ENCODE data around the gene ACSF3.

ACSF3 gene

DNA sequence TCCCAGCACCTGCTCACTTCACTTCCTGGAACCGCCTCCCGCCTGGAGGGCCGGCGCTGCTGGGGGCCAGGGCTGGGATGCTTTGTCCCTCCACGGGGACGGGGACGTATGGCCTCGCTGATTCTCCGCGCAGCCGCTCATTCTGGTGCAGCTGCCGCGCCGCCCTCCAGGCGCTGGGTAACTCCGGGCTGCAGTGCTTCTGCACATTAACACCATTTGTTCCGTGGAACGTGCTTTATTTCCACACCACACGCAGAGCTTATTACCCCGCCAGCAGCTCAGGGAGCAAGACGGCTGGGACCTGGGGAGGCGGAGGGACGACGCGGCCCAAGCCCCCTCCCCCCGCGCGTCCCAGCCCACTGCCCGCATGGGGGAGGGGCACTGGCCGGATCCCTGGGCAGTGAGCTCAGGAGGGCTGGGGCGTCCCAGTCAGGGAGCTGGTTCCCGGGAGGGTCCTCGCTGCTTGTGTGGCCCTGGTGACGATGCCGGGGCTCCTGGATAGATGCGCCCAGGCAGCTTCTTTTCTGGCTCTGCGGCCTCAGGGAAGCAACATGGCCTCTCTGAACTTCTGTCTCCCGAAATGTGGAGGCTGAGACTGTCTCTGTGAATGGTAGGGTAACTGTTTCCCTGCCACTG lies 45.4 kb upstream of the ACSF3 start:
- no peak overlapping the region for H3K4me3 ChIP-seq (ENCODE audit: low read depth, low read length)
- DNase-seq (ENCODE audit: low read depth): no peak
- TF ChIP-seq, protein P1, sequence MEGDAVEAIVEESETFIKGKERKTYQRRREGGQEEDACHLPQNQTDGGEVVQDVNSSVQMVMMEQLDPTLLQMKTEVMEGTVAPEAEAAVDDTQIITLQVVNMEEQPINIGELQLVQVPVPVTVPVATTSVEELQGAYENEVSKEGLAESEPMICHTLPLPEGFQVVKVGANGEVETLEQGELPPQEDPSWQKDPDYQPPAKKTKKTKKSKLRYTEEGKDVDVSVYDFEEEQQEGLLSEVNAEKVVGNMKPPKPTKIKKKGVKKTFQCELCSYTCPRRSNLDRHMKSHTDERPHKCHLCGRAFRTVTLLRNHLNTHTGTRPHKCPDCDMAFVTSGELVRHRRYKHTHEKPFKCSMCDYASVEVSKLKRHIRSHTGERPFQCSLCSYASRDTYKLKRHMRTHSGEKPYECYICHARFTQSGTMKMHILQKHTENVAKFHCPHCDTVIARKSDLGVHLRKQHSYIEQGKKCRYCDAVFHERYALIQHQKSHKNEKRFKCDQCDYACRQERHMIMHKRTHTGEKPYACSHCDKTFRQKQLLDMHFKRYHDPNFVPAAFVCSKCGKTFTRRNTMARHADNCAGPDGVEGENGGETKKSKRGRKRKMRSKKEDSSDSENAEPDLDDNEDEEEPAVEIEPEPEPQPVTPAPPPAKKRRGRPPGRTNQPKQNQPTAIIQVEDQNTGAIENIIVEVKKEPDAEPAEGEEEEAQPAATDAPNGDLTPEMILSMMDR (conservative IDR thresholded peaks at IDR 0.05; ENCODE audit: low read depth, low read length): no peak

DNA sequence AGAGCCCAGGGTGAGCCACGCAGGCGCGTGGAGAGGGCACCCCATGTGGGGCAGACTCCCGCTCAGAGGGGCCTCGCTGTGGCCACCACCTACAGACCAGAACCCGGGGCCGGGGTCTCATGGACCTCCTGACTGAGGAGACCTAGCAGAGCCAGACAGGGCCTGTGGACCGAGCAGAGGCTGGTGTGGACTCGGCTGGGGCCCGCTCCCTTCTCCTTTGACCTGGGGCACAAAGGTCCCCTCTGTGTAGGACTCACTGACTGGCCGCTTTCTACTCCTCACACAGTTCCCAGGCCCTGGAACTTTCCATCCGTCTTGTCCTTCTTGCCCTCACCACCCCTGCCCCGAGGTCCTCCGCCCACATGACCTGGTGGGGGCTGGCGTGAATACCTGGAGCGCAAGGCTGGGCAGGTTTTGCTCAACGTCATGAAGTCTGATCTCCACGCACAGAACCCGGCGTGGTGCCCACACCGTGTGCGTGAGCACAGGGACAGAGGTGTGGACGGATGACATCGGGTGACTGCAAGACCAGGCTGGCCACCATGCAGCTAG lies 44.7 kb upstream of the ACSF3 start:
- TF ChIP-seq, protein P1 (conservative IDR thresholded peaks at IDR 0.05; ENCODE audit: low read depth, low read length): no peak
- DNase-seq (ENCODE audit: low read depth): no peak
- H3K4me3 ChIP-seq (ENCODE audit: low read depth, low read length): no peak overlapping the region

DNA sequence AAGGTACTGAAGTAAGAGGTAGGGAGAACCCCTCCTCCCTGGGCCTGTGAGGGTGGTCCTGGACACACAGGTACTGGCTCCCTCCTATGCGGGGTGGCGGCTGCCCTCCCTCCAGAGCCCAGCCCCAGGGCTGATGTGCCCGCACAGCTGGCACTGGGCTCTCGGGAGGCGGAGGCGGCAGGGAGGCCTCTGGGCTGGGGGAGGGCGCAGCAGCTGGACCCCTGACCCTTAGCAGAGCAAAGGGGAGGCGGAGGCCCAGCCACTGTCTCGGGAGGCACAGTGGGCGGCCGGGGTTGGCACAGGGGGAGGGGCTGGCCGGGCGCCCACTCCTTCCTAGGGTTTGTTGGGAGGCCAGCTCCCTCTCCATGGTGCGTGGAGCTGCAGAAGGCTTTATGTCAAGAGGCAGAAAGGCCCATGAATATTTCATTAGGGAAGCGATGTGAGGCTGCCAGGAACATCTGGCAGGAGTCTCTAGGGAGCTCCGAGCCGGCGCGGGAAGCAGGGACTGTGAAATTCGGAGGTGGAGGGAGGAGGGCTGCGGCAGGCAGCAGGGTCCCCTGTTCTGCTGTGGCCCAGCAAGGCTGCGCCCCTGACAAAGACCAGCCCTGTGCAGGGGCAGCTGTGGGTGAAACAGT lies 44.1 kb upstream of the ACSF3 start:
- DNase-seq (ENCODE audit: low read depth): peak; percentile 3
- no peak overlapping the region for H3K4me3 ChIP-seq (ENCODE audit: low read depth, low read length)
- TF ChIP-seq, protein P1 (conservative IDR thresholded peaks at IDR 0.05; ENCODE audit: low read depth, low read length): no peak

DNA sequence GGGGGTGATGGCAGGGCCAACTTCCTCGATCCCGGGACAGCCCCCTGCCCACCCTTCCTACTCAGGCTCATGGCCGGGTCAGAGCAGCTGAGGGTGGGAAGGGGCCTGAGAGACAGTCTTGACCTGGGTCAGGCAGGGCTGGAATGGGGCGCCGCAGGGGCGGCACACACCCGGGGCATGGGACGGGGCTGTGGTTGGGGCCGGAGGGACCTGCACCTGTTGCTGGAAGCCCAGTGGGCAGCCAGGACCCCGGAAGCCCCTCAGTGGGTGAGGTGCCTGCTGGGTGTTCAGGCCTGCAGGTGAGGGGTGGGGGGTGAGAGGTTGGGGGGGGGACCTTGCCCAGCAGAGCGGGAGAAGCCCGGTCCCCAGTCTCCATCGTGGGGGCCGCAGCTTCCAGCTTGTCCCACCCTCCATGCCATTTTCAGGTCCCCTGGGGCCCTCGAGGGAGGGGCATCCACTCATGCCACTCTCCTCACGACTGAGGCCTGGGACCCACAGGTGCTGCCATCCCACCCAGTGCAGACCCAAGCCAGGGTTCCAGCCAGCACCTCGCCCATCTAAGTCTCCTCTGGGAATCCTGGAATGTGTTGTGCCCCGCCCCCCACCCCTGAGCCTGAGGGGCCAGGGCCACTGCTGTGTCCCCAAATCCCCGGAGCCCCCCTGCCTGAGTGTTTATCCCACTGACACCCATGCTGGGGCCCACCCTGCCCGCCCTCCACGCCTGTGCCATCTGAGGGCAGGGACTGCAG lies 43.4 kb upstream of the ACSF3 start:
- H3K4me3 ChIP-seq (ENCODE audit: low read depth, low read length): no peak overlapping the region
- no peak for DNase-seq (ENCODE audit: low read depth)
- TF ChIP-seq, protein P1 (conservative IDR thresholded peaks at IDR 0.05; ENCODE audit: low read depth, low read length): no peak

DNA sequence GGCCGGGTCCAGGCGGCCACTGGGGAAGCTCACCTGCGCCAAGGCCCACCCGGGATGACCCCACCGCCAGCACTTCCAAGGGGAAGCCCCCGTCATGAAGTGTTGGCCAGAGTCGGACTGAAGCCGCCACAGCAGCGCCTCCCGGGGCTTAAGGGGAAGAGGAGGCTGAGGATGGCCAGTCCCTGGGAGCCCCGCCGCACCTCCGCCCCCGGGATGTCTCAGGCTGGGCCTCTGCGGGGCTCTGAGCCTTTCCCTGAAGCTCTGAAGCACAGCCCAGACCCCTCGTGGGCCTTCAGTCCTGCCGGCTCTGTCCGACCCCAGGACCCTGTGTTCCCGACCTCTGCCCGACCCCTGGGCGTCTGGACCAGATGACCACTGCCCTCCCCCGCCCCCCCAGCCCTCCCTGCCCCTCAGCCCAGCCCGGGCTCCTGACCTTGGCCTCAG lies 42.8 kb upstream of the ACSF3 start:
- no peak overlapping the region for H3K4me3 ChIP-seq (ENCODE audit: low read depth, low read length)
- DNase-seq (ENCODE audit: low read depth): no peak
- TF ChIP-seq, protein P1 (conservative IDR thresholded peaks at IDR 0.05; ENCODE audit: low read depth, low read length): no peak

DNA sequence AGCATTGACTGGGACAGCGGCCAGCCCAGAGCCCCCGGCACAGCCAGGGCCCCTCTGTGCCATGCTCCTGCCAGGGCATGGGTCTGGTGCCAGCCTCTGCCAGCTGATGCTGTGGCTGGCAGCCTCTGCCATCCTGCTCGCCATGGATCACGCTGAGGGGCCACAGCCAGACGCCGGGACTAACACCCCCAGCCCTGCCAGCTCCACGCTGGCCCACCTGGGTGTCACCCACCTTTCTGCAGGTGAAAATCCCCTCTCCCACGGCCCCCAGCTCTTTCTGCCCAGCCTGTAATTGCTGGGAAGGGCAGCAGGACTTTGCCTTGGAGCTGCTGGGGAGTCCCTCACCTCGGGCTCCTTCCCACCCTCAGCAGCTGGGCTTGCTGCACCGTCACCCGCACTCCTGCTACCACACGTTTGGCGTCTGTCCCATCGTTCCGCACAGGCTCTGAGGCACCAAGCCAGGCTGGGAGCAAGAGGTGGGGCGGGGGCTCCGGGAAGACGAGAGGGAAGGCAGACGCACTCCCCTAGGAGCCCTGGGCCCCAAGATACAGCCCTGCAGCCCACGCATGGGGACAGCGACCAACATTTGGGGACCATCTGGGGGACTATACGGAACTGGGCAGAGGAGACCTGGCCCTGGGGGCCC lies 42.0 kb upstream of the ACSF3 start:
- TF ChIP-seq, protein P1 (conservative IDR thresholded peaks at IDR 0.05; ENCODE audit: low read depth, low read length): no peak
- no peak overlapping the region for H3K4me3 ChIP-seq (ENCODE audit: low read depth, low read length)
- no peak for DNase-seq (ENCODE audit: low read depth)
